ENCODE measurements around the gene CIB1.
"Not testable (repeated sequence)": the region's sequence is repeated elsewhere in the genome, so short reads cannot be mapped to it uniquely, and the experiment has no call there.

Gene CIB1

DNA sequence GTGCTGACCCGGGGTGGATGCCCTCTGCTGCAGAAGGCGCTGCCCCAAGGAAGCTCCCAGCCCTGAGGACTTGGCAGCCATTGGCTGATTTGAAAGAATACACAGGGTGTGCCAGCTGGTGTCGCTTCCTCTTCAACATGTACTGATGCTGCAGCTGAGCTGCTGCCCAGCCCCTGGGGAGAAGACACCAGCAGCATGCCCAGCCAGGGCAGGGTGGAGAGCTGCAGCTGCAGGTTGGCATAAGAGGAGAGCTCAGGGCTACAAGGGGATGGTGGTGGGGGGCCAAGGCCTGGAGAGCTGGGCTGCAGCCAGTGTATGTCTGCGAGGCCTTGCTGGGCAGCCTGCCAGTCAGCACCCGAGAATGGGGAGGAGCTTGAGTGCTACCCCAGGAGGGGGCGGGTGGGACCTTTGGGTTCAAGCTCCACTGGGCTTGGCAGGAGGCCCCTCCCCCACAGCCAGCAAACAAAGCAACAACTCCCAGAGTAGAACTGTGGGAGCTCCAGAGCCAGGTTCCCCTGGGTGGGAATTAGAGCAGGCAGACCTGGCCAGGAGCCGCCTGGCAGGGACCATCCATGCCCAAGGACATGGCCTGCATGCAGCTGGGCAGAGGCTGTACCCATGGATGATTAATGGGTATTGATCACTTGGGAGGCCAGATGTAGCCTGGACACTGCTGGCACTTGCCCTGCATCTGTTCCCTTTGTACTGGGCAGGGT, 41.8 kb downstream of the CIB1 start:
- DNase-seq = peak; percentile 42 to 70

DNA sequence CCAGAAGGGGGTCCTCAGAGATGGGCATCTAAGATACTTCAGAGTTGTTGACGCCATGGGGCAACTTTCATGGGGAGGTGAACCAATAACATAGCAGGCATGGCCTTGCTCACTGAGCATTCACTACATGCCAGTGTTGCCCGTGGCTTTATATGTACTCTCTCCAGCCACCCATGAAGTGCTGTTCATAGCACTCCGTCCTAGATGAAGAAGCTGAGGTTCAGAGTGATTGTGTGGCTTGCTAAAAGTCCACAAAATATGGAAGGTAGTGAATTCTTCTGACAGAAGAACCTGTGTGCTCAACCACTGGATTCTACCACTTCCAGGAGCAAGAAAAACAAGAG, 42.4 kb downstream of the CIB1 start:
- DNase-seq = no peak

DNA sequence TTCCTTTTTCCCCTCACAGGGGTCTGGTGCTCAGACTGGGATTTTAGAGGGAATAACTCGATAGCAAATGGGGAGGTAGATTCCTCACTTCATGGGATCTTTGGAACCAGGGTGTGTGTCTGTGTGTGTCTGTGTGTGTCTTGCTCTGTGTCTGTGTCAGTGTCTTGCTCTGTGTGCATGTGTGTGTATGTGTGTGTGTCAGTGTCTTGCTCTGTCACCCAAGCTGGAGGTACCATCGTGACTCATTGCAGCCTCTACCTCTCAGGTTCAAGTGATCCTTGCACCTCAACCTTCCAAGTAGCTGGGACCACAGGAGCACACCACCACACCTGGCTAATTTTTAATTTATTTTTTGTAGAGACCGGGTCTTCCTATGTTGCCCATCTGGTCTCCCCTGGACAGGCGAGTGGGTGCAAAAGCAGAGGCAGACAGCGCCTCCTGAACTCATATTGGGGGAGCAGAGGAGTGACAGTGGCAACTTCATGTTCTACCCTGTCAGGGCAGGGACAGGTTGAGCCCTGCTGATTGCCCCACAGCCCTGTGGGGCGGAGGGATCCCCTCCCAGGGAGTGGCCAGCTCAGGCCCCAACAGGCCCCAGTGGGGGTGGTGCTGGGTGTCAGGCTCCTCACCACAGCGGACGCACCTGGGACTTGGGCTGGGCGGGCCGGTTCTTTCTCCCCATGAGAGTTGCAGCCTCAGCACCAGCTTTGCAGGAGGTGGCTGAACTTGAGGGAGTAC, 43.0 kb downstream of the CIB1 start:
- DNase-seq = peak in 1 of 2 donors; percentile 55

DNA sequence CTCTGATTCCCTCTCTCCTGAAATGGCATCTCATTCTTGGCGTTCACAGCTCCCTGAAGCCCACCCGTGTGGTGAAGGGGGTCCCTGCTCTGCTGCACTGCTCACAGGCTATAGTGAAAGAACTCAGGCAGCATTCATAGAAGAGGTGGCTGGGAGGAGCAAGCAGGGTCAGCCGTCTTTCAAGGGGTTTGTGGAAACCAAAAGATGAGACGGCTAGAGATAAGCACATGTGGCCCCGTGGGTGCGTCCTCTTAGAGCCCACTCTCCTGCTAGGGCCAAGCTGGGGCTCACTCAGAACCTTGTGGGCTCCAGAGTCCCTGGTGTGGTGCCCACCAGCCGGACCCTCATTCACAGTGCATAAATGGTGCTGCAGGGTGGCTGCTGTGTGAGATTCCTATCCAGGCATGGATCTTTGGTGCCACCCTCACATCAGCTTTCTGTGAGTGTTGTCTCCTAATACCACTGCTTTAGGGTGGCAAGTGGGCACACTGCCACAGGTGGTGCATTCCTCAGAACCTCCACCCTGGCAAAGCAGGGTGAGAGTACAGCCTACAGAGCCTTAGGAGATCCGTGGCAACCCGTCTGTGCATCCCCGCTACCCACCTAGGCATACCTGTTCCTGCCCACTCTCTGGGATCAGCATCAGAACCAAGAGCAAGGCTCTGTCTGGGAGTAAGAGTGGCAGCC, 43.8 kb downstream of the CIB1 start:
- no peak for DNase-seq

DNA sequence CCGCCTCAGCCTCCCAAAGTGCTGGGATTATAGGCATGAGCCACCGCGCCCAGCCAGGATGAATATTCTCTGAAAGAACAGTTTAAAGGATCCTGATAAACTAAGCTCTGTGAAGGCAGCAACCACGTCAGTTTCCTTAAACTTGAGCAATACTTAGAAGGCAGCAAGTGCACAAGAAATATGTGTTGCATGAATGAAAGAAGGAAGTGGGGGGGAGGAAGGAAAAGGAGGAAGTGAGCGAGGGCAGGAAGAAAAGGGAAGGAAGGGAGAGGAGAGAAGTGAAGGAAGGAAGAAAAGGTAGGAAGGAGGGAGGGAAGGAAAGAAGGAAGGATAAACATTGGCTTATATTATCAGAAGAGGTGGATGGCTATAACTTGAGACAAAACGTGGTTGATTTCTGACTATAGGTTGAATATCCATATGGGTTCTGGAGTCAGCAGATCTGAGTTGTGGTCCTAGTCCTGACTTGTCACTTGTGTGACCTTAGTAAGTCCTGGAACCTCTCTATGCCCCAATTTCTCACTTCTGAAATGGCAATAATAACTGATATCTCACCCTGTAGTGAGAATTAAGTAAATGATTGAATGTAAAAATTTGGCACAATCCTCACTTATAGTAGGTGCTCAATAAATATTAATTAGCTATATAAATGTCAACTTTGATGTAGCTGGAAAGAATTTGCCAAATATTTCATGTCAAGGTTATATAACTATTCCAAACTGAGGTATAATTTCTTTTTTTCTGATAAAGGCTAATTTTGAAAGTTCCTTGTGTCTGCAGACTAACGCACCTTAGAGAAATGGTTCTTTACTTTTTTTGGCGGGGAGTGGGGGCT, 44.6 kb downstream of the CIB1 start:
- DNase-seq = no peak

DNA sequence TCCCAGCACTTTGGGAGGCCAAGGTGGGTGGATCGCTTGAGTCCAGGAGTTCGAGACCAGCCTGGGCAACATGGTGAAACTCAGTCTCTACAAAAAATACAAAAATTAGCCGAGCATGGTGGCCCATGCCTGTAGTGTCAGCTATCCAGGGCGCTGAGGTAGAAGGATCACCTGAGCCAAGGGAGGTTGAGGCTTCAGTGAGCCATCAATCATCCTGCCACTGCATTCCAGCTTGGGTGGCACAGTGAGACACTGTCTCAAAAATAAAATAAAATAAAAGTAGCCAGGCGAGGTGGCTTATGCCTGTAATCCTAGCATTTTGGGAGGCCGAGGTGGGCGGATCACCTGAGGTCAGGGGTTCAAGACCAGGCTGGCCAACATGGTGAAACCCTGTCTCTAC, 45.7 kb downstream of the CIB1 start:
- DNase-seq = not testable (repeated sequence)

DNA sequence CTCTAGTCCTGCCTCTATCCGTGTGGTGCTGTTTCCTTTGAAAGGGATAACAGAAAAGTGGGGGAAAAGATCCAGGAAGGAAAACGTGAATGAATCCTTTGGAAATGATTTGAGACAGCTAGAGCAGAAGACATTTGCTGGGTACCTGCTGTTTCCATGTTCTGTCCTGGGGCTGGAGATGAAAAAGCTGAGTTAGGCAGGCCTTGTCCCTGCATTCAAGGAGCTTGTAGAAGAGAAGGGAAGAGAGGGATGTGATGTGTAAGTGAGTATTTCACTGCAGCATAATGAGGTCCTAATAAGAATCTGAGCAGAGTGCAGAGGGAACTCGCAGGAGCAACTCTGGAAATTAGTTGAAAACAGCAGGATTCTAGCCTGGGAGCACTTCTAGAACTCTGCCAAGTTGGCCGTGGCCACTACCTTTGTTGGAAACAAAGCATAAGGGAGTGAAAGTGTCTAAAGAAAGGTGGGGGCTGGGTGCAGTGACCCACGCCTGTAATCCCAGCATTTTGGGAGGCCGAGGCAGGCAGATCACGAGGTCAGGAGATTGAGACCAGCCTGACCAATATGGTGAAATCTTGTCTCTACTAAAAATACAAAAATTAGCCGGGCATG, 46.4 kb downstream of the CIB1 start:
- DNase-seq = no peak

DNA sequence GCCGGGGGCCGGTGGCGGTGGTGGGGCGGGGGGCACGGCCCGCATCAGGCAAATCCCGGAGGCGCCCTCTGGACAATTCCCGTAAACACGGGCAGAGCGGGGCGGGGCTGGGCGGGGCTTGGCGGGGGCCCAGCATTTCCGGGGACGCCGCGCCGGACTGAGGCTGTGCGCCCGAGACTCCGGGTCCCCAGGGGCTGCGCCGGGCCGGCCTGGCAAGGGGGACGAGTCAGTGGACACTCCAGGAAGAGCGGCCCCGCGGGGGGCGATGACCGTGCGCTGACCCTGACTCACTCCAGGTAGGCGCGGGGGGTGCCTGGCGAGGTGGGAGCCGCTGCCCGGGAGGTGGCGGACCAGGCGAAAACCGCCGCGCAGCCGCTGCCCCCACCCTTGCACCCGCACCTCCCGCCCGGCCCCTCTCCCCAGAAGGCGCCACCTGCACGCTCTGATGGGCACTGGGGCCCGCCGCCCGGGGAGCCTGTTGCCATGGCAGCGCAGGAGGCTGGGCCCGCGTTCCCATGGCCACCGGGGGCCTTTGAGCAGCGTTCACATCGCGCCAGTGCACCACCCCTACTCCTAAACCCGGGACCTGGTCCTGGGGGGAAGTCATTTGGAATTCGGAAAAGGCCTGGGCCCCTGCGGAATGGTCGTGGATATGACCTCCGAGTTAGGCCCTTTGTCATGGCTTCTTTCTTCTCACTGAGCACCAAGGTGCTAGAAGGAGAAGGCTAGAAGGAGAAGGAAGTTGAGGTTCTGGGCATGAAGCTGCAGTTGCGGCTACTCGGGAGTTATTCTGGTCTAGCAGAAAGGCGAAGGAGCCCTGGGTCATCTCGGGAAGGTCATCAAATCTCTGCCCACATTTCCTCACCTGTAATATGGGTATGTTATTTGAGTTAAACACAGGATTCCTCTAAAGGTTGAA, 48.7 kb downstream of the CIB1 start:
- DNase-seq = peak; percentile 72 to 73

DNA sequence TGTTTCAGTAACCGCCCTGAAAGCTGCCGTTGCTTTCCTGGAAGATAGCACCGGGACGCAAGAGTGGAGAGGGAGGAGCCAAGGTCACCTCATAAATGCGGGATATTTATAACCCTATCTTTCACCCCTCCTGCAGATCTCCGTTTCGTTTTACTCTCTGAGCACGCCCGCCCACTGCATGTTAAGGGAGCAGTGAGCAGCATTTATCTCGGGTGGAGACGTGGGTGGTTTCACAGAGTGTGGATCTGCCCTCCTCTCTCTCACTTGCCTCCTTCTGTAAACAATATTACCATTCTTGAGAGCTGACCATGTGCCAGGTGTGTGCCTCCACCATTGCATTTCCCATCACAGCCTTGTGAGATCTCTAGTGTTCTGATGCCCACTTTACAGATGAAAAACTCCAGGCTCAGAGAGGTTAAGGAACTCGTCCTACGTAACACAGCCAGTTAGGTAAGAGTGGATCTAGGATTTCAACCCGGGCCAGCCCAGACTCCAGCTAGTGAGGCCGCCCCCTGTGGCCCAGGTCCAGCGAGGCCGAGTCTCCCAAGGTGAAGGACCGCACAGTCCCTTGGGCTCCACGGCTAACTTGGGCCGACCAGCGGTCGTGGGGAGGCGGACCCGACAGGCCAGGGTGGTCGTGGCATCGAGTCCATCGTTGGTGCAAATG, 49.5 kb downstream of the CIB1 start:
- peak; percentile 51 to 62 for DNase-seq

DNA sequence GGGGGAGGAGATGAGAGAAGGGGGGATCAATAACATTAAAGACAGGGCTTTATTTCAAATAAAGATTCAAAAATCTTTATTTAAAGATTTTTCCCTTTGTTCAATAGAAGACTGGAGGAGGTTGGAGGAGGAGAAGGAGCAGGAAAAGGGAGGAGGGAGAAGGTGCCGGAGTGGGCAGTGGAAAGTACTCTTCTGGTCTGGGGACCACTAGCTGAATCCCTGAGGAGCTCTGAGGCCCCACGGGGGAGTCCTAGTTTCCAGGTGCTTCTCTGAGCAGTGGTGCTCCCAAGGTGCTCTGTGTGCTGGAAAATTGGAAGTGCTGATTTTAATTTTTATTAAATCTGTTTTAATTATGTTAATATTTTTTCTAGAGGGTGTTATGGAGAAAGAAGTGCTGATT, 52.0 kb downstream of the CIB1 start:
- no peak for DNase-seq

Measured in CD4-positive, alpha-beta T cell treated with Interferon alpha-2 for 1 hour (primary cell).